ENCODE data around the gene PSMB10.

Gene PSMB10

GRCh38 chr16:67957622-67958021 lies 21.0 kb upstream of the PSMB10 start:
- no peak for DNase-seq (ENCODE audit: low read depth)
- TF ChIP-seq CTCF (IDR thresholded peaks at IDR 0.05; ENCODE audit: low read depth, low read length) (no peak), MYC (IDR thresholded peaks at IDR 0.05; ENCODE audit: low read depth, low read length) (no peak), MAX (IDR thresholded peaks at IDR 0.05; ENCODE audit: low read depth, low read length) (no peak), POLR2A (IDR thresholded peaks at IDR 0.05; ENCODE audit: extremely low read depth, insufficient read length) (no peak)

GRCh38 chr16:67954421-67955196 lies 18.0 kb upstream of the PSMB10 start:
- TF ChIP-seq MAX (IDR thresholded peaks at IDR 0.05; ENCODE audit: low read depth, low read length), result no peak
- TF ChIP-seq MYC (IDR thresholded peaks at IDR 0.05; ENCODE audit: low read depth, low read length), result no peak
- TF ChIP-seq CTCF (IDR thresholded peaks at IDR 0.05; ENCODE audit: low read depth, low read length), result no peak
- no peak for TF ChIP-seq POLR2A (IDR thresholded peaks at IDR 0.05; ENCODE audit: extremely low read depth, insufficient read length)
- DNase-seq (ENCODE audit: low read depth), result no peak
- H3K4me3 ChIP-seq (ENCODE audit: low read depth, low read length), result no peak overlapping the region

More at GRCh38 chr16:67957622-67958021, 21.0 kb upstream of the PSMB10 start:
- no peak overlapping the region for H3K4me3 ChIP-seq (ENCODE audit: low read depth, low read length)

GRCh38 chr16:67953641-67954375 lies 17.2 kb upstream of the PSMB10 start:
- no peak for DNase-seq (ENCODE audit: low read depth)
- TF ChIP-seq MAX (IDR thresholded peaks at IDR 0.05; ENCODE audit: low read depth, low read length), result no peak
- TF ChIP-seq POLR2A (IDR thresholded peaks at IDR 0.05; ENCODE audit: extremely low read depth, insufficient read length), result no peak
- TF ChIP-seq MYC (IDR thresholded peaks at IDR 0.05; ENCODE audit: low read depth, low read length), result no peak
- no peak for TF ChIP-seq CTCF (IDR thresholded peaks at IDR 0.05; ENCODE audit: low read depth, low read length)
- no peak overlapping the region for H3K4me3 ChIP-seq (ENCODE audit: low read depth, low read length)

DNA sequence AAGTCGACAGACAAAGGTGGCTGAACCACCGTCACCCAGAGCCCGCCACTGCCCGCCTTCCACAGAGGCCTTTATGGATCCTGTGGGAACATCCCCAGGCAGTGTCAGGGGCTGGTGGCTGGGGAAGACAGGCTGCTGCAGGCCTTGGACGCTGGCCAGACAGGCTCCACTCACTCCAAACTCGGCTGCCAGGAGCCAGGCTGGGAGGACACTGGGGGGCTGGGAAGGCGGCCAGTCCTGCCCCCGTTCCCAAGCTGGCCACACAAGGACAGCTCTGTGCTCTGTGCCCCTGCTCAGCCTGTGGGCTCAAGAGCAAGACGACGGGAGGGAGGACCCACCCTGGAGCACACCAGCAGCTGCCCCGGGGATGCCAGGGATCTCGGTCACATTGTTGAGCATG lies 14.8 kb upstream of the PSMB10 start:
- DNase-seq (ENCODE audit: low read depth), result no peak
- H3K4me3 ChIP-seq (ENCODE audit: low read depth, low read length), result no peak overlapping the region
- TF ChIP-seq MAX (IDR thresholded peaks at IDR 0.05; ENCODE audit: low read depth, low read length) (no peak), MYC (IDR thresholded peaks at IDR 0.05; ENCODE audit: low read depth, low read length) (no peak), CTCF (IDR thresholded peaks at IDR 0.05; ENCODE audit: low read depth, low read length) (no peak), POLR2A (IDR thresholded peaks at IDR 0.05; ENCODE audit: extremely low read depth, insufficient read length) (no peak)

- DNase-seq (ENCODE audit: low read depth), result no peak
- TF ChIP-seq MAX (IDR thresholded peaks at IDR 0.05; ENCODE audit: low read depth, low read length) (no peak), MYC (IDR thresholded peaks at IDR 0.05; ENCODE audit: low read depth, low read length) (no peak), POLR2A (IDR thresholded peaks at IDR 0.05; ENCODE audit: extremely low read depth, insufficient read length) (no peak), CTCF (IDR thresholded peaks at IDR 0.05; ENCODE audit: low read depth, low read length) (no peak)
- H3K4me3 ChIP-seq (ENCODE audit: low read depth, low read length), result no peak overlapping the region
Observed at GRCh38 chr16:67950335-67950843, 13.7 kb upstream of the PSMB10 start.

Measured in NB4 (cell line).